CD4-positive, alpha-beta T cell (primary cell): ENCODE data around the gene SYNE1. TPM values are rescaled to one million over a fixed set of nuclear protein-coding genes. Genes with fewer than 3 reads are reported as not detected.

Experiments used
- ATAC-seq: fragments of 200-7000 bp; cut with Tn5 transposase; one replicate; pipeline ENCODE4 v1.10.0; 2022; ENCODE audit warnings: mild to moderate bottlenecking; ENCODE audit not compliant: poor library complexity
- CTCF ChIA-PET: fragments of 350-600 bp; sonication (Branson Sonifier 250); formaldehyde crosslinking; loops from one replicate; lab custom pipeline; 2021; ENCODE audit warnings: antibody characterized with exemption, inconsistent platforms; lab: Charles Lee
- POLR2A ChIA-PET: fragments of 350-600 bp; sonication (Branson Sonifier 250); formaldehyde crosslinking; loops from one replicate; lab custom pipeline; 2021; ENCODE audit warnings: antibody characterized with exemption, inconsistent platforms; lab: Charles Lee
- DNase-seq, 14 experiments: peaks; one replicate each; pipeline ENCODE4 v3.0.0-alpha.2; 2013 to 2020; ENCODE audit warnings: mixed read lengths in 2 of 14
- H3K27ac ChIP-seq, 2 donors: one replicate each; pipeline versions ENCODE4 v1.5.1 to v1.7.0; 2013; ENCODE audit warnings: low read length in 2 of 2, low read depth in 1 of 2, mild to moderate bottlenecking in 1 of 2
- H3K27me3 ChIP-seq, 2 experiments: 1 replicate in 1 of 2; 2 replicates in 1 of 2; pipeline versions ENCODE4 v1.6.1 to v1.7.0; 2013; ENCODE audit warnings: low read length in 2 of 2, control low read depth in 1 of 2, mild to moderate bottlenecking in 1 of 2, moderate library complexity in 1 of 2; ENCODE audit not compliant: insufficient read depth in 2 of 2, control insufficient read depth in 1 of 2
- H3K36me3 ChIP-seq: one replicate; pipeline ENCODE4 v1.6.1; 2013; ENCODE audit warnings: low read length, control low read depth; ENCODE audit not compliant: insufficient read depth
- H3K4me1 ChIP-seq: one replicate; pipeline ENCODE4 v1.6.1; 2013; ENCODE audit warnings: low read length, control low read depth; ENCODE audit not compliant: insufficient read depth
- H3K4me3 ChIP-seq: one replicate; pipeline ENCODE4 v1.5.1; 2013; ENCODE audit warnings: mild to moderate bottlenecking, low read length, moderate library complexity
- H3K9me3 ChIP-seq, 2 experiments: 1 replicate in 1 of 2; 2 replicates in 1 of 2; pipeline versions ENCODE4 v1.6.1 to v1.7.0; 2013; ENCODE audit warnings: low read length in 2 of 2, mild to moderate bottlenecking in 2 of 2, control low read depth in 1 of 2, moderate library complexity in 1 of 2; ENCODE audit not compliant: control insufficient read depth in 1 of 2, insufficient read depth in 1 of 2
- H3K27ac Mint-ChIP-seq: one replicate; pipeline ENCODE4 v1.8.0; 2020; ENCODE audit warnings: mixed read lengths
- H3K27me3 Mint-ChIP-seq: one replicate; pipeline ENCODE4 v1.8.0; 2021; ENCODE audit warnings: mixed read lengths
- H3K36me3 Mint-ChIP-seq: one replicate; pipeline ENCODE4 v1.8.0; 2021; ENCODE audit warnings: low read depth, mixed read lengths
- H3K4me1 Mint-ChIP-seq: one replicate; pipeline ENCODE4 v1.8.0; 2021; ENCODE audit warnings: low read depth, mixed read lengths
- H3K4me3 Mint-ChIP-seq: one replicate; pipeline ENCODE4 v1.8.0; 2020; ENCODE audit warnings: mild to moderate bottlenecking, mixed read lengths
- H3K9me3 Mint-ChIP-seq: one replicate; pipeline ENCODE4 v1.8.0; 2020; ENCODE audit warnings: mixed read lengths
- CTCF ChIP-seq: fragments of 200-600 bp; IDR thresholded peaks from one replicate; pipeline ENCODE4 v1.8.0; 2022; ENCODE audit warnings: antibody characterized with exemption, mild to moderate bottlenecking
- intact Hi-C, 2 experiments: fragments of 100-400 bp; cut with DNase I in 1 of 2; cut with micrococcal nuclease in 1 of 2; formaldehyde crosslinking; loops; one replicate each; pipeline versions ENCODE4 v1.15.1 to v1.9.0; 2023 to 2025; cut with DNase I, micrococcal nuclease
- total RNA-seq, 174 experiments: library from RNA in 2 of 174; stranded (reverse) in 2 of 174; gene quantifications; one replicate each; pipeline ENCODE4 v1.2.3 and lab custom pipeline; 2021 to 2026

The SYNE1 gene
- total RNA-seq, 2 experiments from 2014 or later = 94.9 to 108 TPM

- no peaks in the 10 kb centered on the region for H3K9me3 ChIP-seq
- no peak for DNase-seq
- H3K4me1 Mint-ChIP-seq = no peaks in the 10 kb centered on the region
- no peak overlapping the region for H3K4me3 ChIP-seq
- no peaks in the 10 kb centered on the region for H3K36me3 ChIP-seq
- intact Hi-C loops = loop anchor here in 1 of 2 experiments (10.0 kb wide), 1 partner anchor 540 kb away; no protein-coding TSS in a partner anchor
- no peak overlapping the region for H3K27ac Mint-ChIP-seq
- no peak for TF ChIP-seq CTCF
- H3K4me1 ChIP-seq = no peaks in the 10 kb centered on the region
- H3K27me3 ChIP-seq = peaks cover 0 to 3% of the 10 kb centered on the region in 2 experiments
- CTCF ChIA-PET = interaction anchor here (1.5 kb wide), 1 partner anchor 21 kb away, joined by 3 read pairs; no protein-coding TSS in a partner anchor
- no peaks in the 10 kb centered on the region for H3K36me3 Mint-ChIP-seq
- no peak overlapping the region for H3K4me3 Mint-ChIP-seq
- no peaks in the 10 kb centered on the region for H3K9me3 Mint-ChIP-seq
- ATAC-seq = no peak
- POLR2A ChIA-PET = no interaction called here
- no peak overlapping the region for H3K27ac ChIP-seq
- no peaks in the 10 kb centered on the region for H3K27me3 Mint-ChIP-seq
Observed at GRCh38 chr6:152484806-152485205, 152.4 kb downstream of the SYNE1 start.

- TF ChIP-seq CTCF = no peak
- Histone ChIP-seq H3K27ac (no peak overlapping the region), H3K4me3 (no peak overlapping the region), H3K9me3 (no peaks in the 10 kb centered on the region), H3K4me1 (no peaks in the 10 kb centered on the region), H3K27me3 (no peaks in the 10 kb centered on the region), H3K36me3 (no peaks in the 10 kb centered on the region)
- intact Hi-C loops = loop anchor here in 1 of 2 experiments (10.0 kb wide), 1 partner anchor 543 kb away; no protein-coding TSS in a partner anchor
- POLR2A ChIA-PET = no interaction called here
- ATAC-seq = no peak
- Mint-ChIP-seq H3K4me3 (no peak overlapping the region), H3K27ac (no peak overlapping the region), H3K36me3 (no peaks in the 10 kb centered on the region), H3K4me1 (no peaks in the 10 kb centered on the region), H3K9me3 (no peaks in the 10 kb centered on the region), H3K27me3 (no peaks in the 10 kb centered on the region)
- DNase-seq = no peak
- CTCF ChIA-PET = no interaction called here
Observed at GRCh38 chr6:152482289-152482688, 154.9 kb downstream of the SYNE1 start.

GRCh38 chr6:152478377-152479010 lies 158.7 kb downstream of the SYNE1 start:
- CTCF ChIA-PET = no interaction called here
- no peaks in the 10 kb centered on the region for H3K27me3 ChIP-seq
- no peaks in the 10 kb centered on the region for H3K36me3 Mint-ChIP-seq
- H3K27ac Mint-ChIP-seq = no peak overlapping the region
- POLR2A ChIA-PET = no interaction called here
- no peaks in the 10 kb centered on the region for H3K9me3 Mint-ChIP-seq
- no peaks in the 10 kb centered on the region for H3K4me1 ChIP-seq
- H3K27ac ChIP-seq = no peak overlapping the region
- no peak for DNase-seq
- H3K9me3 ChIP-seq = no peaks in the 10 kb centered on the region
- H3K4me3 Mint-ChIP-seq = no peak overlapping the region
- no peaks in the 10 kb centered on the region for H3K36me3 ChIP-seq
- H3K4me3 ChIP-seq = no peak overlapping the region
- no peak for ATAC-seq
- intact Hi-C loops = no loop called here
- TF ChIP-seq CTCF = no peak
- no peaks in the 10 kb centered on the region for H3K4me1 Mint-ChIP-seq
- H3K27me3 Mint-ChIP-seq = no peaks in the 10 kb centered on the region
